Measurements from ENCODE around the gene ACAT2. TPM values are rescaled to one million over a fixed set of nuclear protein-coding genes. Genes with fewer than 3 reads are reported as not detected.
"Not testable (repeated sequence)": the region's sequence is repeated elsewhere in the genome, so short reads cannot be mapped to it uniquely, and the experiment has no call there.

The ACAT2 gene
- total RNA-seq, 2 donors from 2014 or later: 10.3 to 12.2 TPM

DNA sequence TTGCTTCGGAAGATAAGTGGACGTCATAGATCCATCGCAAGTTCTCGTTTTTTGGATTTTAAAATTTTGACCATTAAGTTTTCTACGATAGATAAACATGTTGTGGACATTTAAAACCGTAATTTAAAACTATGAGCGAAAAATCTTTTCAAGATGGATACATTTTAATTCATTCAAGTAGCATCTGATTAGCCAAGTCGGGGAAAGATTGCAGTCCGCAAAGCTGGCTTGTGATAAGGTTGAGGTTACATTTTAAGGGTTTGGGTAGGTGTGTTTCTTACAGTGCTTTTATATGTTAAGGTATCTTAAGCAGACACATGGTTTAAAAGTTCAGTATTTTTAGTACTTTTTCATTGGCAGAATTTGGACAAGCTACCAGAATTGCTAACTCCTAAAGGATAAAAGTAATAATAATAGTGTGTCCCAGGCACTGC, 33.3 kb upstream of the ACAT2 start:
- intact Hi-C loops (cut with DNase I): no loop called here
- ATAC-seq (no peak), DNase-seq (no peak)

DNA sequence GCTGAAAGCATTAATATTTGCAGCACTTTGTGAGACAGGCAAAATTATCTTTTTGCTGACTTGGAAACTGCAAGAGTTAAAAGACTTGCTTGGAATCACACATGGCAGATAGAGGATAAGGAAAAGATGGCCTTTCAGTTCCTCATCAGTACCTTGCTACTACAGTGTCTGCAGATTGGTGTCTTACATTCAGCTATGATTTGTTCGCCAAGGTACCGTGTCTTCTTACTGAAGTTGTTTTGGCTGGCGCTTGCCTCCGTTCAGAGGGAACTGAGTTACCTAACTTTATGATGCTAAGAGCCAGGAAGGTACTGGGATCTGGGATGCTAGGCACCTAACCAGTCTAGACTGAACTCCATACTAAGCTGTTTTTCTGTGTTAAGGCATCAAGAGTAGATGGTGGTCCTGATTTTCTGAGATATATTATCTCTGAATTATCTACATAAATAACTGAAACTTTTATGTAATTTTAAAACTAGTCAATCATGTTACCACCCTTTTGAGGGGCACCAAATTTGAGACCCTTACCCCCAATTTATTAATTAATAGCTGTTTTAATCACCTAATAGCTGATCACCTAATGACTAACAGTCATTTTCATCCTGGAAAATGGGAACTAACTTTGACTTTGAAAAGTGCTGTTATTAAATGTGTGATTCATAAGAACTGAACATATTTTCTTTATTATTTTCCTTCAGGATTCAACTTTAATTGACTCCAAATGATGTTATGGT, 32.1 kb upstream of the ACAT2 start:
- DNase-seq (no peak), ATAC-seq (no peak)
- intact Hi-C loops (cut with DNase I): no loop called here

DNA sequence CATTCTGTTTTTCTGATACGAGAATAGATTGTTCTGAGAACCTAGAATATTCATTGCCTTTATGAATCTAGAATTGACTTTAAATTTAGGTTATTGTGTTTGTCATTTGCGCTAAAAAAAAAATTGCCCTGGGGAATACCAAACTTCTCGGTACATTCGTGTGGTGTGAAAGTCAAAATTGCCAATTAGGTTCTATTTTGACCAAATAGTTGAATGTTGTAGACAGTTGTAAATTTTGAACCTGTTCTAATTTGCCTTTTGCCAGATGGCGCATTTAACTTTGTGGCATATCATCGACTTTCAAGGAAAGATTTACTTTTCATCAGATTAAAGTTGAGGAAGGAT, 31.5 kb upstream of the ACAT2 start:
- no peak for ATAC-seq
- intact Hi-C loops (cut with DNase I): no loop called here
- no peak for DNase-seq

DNA sequence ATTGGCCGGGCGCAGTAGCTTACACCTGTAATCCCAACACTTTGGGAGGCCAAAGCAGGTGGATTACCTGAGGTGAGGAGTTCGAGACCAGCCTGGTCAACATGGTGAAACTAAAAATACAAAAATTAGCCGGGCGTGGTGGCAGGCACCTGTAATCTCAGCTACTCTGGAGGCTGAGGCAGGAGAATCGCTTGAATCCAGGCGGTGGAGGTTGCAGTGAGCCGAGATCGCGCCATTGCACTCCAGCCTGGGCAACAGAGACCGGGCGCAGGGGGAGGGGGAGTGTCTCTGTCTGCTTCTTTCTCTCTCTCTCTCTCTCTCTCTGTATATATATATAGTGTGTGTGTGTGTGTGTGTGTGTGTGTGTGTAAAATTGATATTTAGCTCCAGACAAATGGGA, 29.3 kb upstream of the ACAT2 start:
- DNase-seq; ATAC-seq; intact Hi-C loops (cut with DNase I): not testable (repeated sequence)

GRCh38 chr6:159733395-159733794, 28.4 kb upstream of the ACAT2 start:
- intact Hi-C loops (cut with DNase I); ATAC-seq: not testable (repeated sequence)

GRCh38 chr6:159736908-159737307, 24.9 kb upstream of the ACAT2 start:
- DNase-seq (no peak), ATAC-seq (no peak)
- intact Hi-C loops (cut with DNase I): no loop called here

More at GRCh38 chr6:159733395-159733794, 28.4 kb upstream of the ACAT2 start:
- not testable (repeated sequence) for DNase-seq

DNA sequence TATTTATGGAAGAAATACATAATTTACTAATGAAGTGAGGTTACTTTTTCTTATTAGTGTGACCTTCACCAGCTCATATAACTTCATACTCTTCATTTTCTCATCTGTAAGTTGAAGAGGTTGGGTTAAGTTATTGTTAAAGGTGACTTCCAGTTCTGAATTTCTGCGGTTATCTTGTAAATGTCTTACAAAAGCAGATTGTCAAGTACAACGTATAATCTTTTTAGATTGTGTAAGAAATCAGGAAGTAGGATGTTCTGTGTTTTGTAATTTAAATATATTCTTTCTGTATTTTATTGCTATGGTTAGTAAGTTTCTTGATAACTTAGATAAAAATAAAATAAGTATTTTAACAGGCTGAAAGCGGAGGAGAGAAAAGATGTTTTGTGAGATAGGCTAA, 22.5 kb upstream of the ACAT2 start:
- intact Hi-C loops (cut with DNase I): no loop called here
- DNase-seq (no peak), ATAC-seq (no peak)

- ATAC-seq (no peak), DNase-seq (no peak)
- intact Hi-C loops (cut with DNase I): no loop called here
Measured at GRCh38 chr6:159742165-159742564, 19.7 kb upstream of the ACAT2 start.

GRCh38 chr6:159745081-159745480, 16.8 kb upstream of the ACAT2 start:
- intact Hi-C loops (cut with DNase I): no loop called here
- DNase-seq (no peak), ATAC-seq (no peak)

GRCh38 chr6:159746759-159747158, 15.1 kb upstream of the ACAT2 start:
- DNase-seq (no peak), ATAC-seq (peak in 1 of 2 donors; percentile 54)
- intact Hi-C loops (cut with DNase I): no loop called here

- intact Hi-C loops (cut with DNase I); DNase-seq: not testable (repeated sequence)
Measured at GRCh38 chr6:159748127-159748526, 13.7 kb upstream of the ACAT2 start.

DNA sequence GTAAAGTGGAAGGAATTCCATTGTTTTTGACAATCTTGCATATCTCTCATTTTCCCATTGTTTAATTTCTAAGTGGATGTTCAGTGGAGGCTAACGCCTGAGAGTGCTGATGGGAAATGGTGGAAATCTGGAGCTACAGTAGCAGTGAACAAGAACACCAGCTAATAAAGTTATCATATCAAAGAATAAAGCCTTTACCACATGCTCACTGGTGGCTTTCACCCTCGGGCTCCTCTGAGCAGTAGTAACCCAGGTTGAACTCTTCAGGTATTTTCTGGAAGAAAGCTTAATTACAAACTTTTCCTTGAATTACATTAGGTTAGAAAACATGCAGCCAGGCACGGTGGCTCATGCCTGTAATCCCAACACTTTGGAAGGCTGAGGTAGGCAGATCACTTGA, 10.4 kb upstream of the ACAT2 start:
- DNase-seq: no peak
- no peak for ATAC-seq
- intact Hi-C loops (cut with DNase I): no loop called here

More at GRCh38 chr6:159748127-159748526, 13.7 kb upstream of the ACAT2 start:
- ATAC-seq: not testable (repeated sequence)

DNA sequence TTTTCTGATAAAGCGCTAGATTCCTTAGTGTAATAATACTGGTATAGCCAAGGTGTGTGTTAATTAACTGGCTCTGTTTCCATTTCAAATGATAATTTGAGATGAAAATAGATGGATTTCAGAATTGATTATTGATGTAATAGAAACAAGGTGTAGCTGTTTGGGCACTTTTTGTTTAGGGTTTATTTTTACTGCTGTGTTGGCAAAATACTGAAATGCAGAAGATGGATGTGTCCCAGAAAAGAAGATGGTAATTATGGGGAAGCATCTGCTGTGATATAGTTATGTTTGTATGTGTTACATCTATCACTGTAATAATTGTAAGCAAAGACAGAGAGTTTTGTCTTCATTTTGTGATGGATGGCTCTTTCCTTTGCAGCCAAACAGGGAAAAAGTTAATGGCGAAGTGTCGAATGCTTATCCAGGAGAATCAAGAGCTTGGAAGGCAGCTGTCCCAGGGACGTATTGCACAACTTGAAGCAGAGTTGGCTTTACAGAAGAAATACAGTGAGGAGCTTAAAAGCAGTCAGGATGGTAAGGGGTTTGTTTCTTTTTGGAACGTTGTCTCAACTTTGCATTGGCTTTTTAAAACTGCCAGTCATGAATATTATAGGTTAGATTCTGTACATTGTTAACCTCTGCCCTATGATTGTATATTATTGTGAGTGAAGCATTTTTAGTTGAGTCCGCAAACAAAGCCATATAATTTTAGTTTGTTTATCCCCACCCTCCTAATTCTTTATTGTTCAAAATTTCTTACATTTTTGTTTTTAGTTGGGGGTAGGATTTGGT, 8.6 kb upstream of the ACAT2 start:
- DNase-seq (no peak), ATAC-seq (no peak)
- intact Hi-C loops (cut with DNase I): no loop called here

DNA sequence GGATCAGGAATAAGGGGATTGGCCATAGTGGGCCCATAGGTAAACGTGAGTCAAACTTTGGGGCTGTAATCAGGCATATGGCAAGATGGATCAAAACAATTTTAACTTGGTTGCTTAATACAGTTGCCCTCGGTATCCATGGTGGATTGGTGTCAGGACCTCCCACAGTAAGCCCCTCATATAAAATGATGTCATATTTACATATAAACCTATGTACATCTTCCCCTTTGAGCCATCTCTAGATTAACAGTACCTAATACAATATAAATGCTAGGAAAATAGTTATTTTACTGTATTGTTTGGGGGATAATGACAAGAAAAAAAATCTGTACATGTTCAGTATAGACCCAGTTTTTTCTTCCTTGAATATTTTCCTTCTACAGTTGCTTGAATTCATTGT, 7.4 kb upstream of the ACAT2 start:
- intact Hi-C loops (cut with DNase I): no loop called here
- DNase-seq (no peak), ATAC-seq (no peak)

DNA sequence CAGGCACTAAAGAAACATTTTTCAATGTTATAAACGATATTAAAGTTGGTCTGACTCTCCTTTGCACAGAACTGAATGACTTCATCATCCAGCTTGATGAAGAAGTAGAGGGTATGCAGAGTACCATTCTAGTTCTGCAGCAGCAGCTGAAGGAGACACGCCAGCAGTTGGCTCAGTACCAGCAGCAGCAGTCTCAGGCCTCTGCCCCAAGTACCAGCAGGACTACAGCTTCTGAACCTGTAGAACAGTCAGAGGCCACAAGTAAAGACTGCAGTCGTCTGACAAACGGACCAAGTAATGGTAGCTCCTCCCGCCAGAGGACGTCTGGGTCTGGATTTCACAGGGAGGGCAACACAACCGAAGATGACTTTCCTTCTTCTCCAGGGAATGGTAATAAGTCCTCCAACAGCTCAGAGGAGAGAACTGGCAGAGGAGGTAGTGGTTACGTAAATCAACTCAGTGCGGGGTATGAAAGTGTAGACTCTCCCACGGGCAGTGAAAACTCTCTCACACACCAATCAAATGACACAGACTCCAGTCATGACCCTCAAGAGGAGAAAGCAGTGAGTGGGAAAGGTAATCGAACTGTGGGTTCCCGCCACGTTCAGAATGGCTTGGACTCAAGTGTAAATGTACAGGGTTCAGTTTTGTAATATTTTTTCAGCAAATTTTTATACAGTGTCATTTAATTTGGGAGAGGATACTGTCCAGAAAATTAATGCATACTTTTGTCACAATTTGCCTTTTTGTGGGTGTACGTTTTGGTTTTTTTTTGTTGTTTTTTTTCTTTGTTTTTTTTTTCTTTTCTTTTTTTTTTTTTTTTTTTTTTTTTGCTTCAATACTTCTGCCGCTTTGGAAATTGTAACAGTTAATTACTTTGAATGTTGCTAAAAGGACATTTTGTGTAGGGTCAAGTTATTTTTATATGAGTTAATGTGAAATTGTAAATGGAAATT, 6.6 kb upstream of the ACAT2 start:
- ATAC-seq (peak; percentile 32 to 42), DNase-seq (no peak)
- intact Hi-C loops (cut with DNase I): no loop called here

- intact Hi-C loops (cut with DNase I): no loop called here
- DNase-seq: no peak
- ATAC-seq: no peak
Measured at GRCh38 chr6:159756508-159756907, 5.3 kb upstream of the ACAT2 start.

DNA sequence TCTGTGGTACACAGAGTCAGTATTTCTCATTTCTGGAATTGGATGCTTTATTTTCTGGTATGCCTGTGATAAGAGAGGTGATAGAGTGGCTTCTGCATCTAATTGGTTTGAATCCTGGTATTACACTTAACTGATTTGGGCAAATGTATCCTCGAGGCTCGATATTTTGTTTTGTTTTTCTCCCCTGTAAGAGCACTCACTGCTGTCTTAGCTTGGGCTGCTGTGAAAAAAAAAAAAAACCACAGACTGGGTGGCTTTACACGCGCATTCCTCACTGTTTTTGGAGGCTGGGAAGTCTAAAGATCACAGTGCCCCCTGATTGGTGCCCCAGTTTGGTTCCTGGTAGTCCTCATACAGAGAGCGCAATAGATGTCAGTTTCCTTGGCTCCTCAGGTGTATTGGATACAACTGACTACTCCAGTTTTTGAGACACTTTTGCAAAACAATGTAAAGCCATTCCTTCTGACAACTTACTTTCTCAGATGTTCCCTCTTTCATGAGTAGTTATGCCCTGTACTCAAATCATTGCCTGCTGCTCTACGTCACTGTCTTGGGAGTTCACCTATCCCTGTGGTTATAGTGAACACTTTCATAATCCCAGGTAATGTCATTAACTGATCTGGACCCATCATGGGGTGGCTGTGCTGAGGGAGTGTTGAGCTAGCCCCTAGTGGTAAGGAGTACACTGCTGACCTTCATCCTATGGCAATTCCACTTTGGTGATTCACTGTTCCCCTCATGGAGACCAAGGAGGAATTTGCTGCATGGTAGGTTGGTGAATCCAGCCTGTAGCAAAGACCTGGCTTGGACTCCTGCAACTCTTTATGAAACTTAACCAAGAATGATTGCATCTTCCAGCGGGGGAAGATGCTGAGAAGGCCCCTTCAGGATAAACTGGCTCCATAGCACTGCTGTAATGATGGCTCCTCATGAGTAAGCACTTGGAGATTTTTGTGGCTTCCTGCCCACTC, 3.5 kb upstream of the ACAT2 start:
- DNase-seq (no peak), ATAC-seq (no peak)
- intact Hi-C loops (cut with DNase I): no loop called here

- DNase-seq (no peak), ATAC-seq (no peak)
- intact Hi-C loops (cut with DNase I): no loop called here
Measured at GRCh38 chr6:159759645-159760044, 2.2 kb upstream of the ACAT2 start.
